Measurements from ENCODE around the gene SH2D3C. TPM values are rescaled to one million over a fixed set of nuclear protein-coding genes. Genes with fewer than 3 reads are reported as not detected.

The SH2D3C gene
- total RNA-seq, 4 donors from 2014 or later = 0.38 to 4.8 (median 2.8) TPM

- no peak overlapping the region for H3K4me3 ChIP-seq
- H3K27ac ChIP-seq = no peak overlapping the region
- intact Hi-C loops (cut with DNase I) = loop anchor here (5.0 to 10.0 kb wide), 2 partner anchors 140 to 143 kb away; partner anchors contain the start of gene AK1
- no peaks in the 10 kb centered on the region for H3K9me3 ChIP-seq
- no peaks in the 10 kb centered on the region for H3K27me3 ChIP-seq
- DNase-seq = no peak
- TF ChIP-seq CTCF (IDR thresholded peaks at IDR 0.05) (no peak), POLR2A (IDR thresholded peaks at IDR 0.05) (no peak)
- 72% methylated on average over 4 of the region's 16 CpGs; no CpG with 5 or more reads in 1 of the 2 donors for WGBS, 2 donors
- H3K36me3 ChIP-seq = peaks cover 0 to 36% (median 10%) of the 10 kb centered on the region in 3 donors
- peaks cover 6 to 24% (median 7%) of the 10 kb centered on the region in 3 donors for H3K4me1 ChIP-seq
Observed at GRCh38 chr9:127731938-127732337, 46.5 kb downstream of the SH2D3C start.

- DNase-seq = no peak
- TF ChIP-seq POLR2A (IDR thresholded peaks at IDR 0.05) (no peak), CTCF (IDR thresholded peaks at IDR 0.05) (no peak)
- Histone ChIP-seq H3K4me1 (peaks cover 6 to 23% (median 7%) of the 10 kb centered on the region in 3 donors), H3K9me3 (no peaks in the 10 kb centered on the region), H3K27ac (no peak overlapping the region), H3K27me3 (no peaks in the 10 kb centered on the region), H3K4me3 (no peak overlapping the region), H3K36me3 (peaks cover 0 to 36% (median 10%) of the 10 kb centered on the region in 3 donors)
- intact Hi-C loops (cut with DNase I) = loop anchor here (5.0 to 10.0 kb wide), 2 partner anchors 139 to 144 kb away; partner anchors contain the start of gene AK1
- 73% methylated on average over 3 of the region's 9 CpGs; no CpG with 5 or more reads in 1 of the 2 donors for WGBS, 2 donors
Observed at GRCh38 chr9:127730799-127731410, 47.6 kb downstream of the SH2D3C start.

- intact Hi-C loops (cut with DNase I) = loop anchor here (5.0 to 10.0 kb wide), 2 partner anchors 138 to 145 kb away; partner anchors contain the start of gene AK1
- no peaks in the 10 kb centered on the region for H3K9me3 ChIP-seq
- peaks cover 6 to 16% (median 7%) of the 10 kb centered on the region in 3 donors for H3K4me1 ChIP-seq
- WGBS, 2 donors = 82 to 83% methylated on average over 3 to 5 of the region's 9 CpGs
- no peak overlapping the region for H3K4me3 ChIP-seq
- no peak for DNase-seq
- no peak overlapping the region for H3K27ac ChIP-seq
- H3K27me3 ChIP-seq = no peaks in the 10 kb centered on the region
- TF ChIP-seq POLR2A (IDR thresholded peaks at IDR 0.05) = no peak
- no peak for TF ChIP-seq CTCF (IDR thresholded peaks at IDR 0.05)
- H3K36me3 ChIP-seq = peaks cover 0 to 36% (median 10%) of the 10 kb centered on the region in 3 donors
Observed at GRCh38 chr9:127730262-127730661, 48.2 kb downstream of the SH2D3C start.

GRCh38 chr9:127729522-127730256 lies 48.8 kb downstream of the SH2D3C start:
- H3K27me3 ChIP-seq = no peaks in the 10 kb centered on the region
- DNase-seq = no peak
- peaks cover 7 to 19% (median 9%) of the 10 kb centered on the region in 3 donors for H3K4me1 ChIP-seq
- intact Hi-C loops (cut with DNase I) = loop anchor here (5.0 to 10.0 kb wide), 3 partner anchors 137 to 225 kb away; partner anchors contain the start of gene AK1
- peaks cover 0 to 36% (median 10%) of the 10 kb centered on the region in 3 donors for H3K36me3 ChIP-seq
- H3K27ac ChIP-seq = no peak overlapping the region
- TF ChIP-seq CTCF (IDR thresholded peaks at IDR 0.05) = no peak
- no peak for TF ChIP-seq POLR2A (IDR thresholded peaks at IDR 0.05)
- no peaks in the 10 kb centered on the region for H3K9me3 ChIP-seq
- 67 to 100% methylated on average over 1 of the region's 18 CpGs for WGBS, 2 donors
- H3K4me3 ChIP-seq = no peak overlapping the region

- peaks cover 0 to 19% (median 6%) of the 10 kb centered on the region in 3 donors for H3K4me1 ChIP-seq
- 80 to 84% methylated on average over 6 of the region's 8 CpGs for WGBS, 2 donors
- no peak overlapping the region for H3K27ac ChIP-seq
- H3K36me3 ChIP-seq = peaks cover 0 to 36% (median 10%) of the 10 kb centered on the region in 3 donors
- no peak for TF ChIP-seq POLR2A (IDR thresholded peaks at IDR 0.05)
- no peak for TF ChIP-seq CTCF (IDR thresholded peaks at IDR 0.05)
- intact Hi-C loops (cut with DNase I) = loop anchor here (10.0 kb wide), 1 partner anchor 224 kb away; no protein-coding TSS in a partner anchor
- DNase-seq = no peak
- no peaks in the 10 kb centered on the region for H3K9me3 ChIP-seq
- no peak overlapping the region for H3K4me3 ChIP-seq
- H3K27me3 ChIP-seq = no peaks in the 10 kb centered on the region
Observed at GRCh38 chr9:127728808-127729207, 49.7 kb downstream of the SH2D3C start.
